Measurements from ENCODE around the gene CAPZB.

The CAPZB gene

DNA sequence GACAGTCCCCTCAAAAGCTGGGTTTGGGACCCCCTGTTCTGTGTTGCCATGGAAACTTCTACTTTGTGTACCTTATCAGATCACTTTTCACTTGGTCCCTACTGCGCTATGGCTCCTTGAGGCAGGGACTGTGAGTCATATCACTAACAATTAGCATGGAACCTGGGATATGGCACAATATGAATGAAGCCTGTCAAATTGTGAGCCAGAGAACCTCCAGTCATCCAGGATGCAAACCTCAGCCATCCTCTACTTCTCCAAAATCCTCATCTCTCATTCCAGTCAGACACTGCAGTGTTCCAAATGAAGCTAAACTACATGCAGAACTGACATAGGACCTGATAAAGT is 11.2 kb upstream of the CAPZB start:
- DNase-seq, result no peak

DNA sequence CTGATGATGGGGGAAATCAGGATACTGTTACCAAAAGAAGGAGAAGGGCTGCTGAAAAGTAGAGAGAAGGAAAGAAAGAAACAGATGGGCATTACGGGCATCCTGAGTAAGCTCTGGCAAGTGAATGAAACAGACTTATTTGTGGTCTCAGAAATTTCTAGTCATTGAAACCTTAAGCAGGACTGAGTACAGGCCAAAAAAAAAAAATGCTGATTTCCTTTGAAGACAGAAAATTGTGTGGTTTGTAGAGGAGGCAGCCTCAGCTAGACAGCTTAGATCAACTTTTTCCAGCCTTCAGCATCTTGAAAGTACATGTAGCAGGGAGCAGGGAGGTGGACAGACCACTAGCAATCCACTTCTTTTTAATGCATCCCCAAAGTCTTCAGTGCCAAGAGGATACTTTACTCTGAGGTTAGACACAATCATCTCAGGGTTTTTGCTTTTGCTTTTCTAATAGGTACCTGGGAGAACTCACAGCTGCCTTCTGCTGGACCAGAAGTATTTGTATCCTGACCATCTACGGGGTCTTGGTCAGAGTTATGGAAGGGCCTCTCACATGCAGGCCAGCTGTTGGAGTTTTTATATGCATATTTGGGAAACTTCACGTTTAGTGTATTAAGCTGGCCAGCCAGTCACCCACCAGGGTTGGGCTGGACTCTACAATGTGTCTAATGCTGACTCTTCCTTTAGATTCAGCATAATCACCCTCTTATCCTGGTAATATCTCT is 10.6 kb upstream of the CAPZB start:
- peak in 1 of 2 experiments; percentile 37 for DNase-seq

DNA sequence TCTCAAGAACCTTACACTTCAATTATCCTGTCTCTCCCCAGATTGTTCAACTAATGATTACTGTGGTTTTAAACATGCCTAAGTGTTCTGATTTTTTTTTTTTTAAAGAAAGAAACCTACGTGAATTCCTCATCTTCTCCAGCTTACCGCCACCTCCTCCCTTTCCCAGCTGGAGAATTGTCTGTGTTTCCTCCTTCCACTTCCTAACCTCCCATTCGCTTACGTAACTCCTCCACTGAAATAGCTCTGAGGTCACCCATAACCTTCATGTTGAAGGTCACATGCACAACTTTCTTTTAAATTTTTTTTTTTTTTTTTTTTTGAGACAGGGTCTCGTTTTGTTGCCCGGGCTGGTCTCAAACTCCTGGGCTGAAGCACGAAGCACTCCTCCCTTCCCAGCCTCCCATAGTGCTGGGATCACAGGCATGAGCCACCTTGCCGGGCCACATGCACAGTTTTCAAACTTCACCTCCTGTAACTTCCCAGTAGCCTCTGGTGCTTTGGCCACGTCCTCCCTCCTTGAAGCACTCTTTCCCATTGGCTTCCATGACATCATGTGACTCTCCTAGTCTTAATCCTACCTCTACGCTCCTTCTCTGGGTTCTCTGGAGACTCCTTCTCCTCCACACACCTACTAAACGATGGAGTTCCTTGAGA is 9.8 kb upstream of the CAPZB start:
- no peak for DNase-seq

DNA sequence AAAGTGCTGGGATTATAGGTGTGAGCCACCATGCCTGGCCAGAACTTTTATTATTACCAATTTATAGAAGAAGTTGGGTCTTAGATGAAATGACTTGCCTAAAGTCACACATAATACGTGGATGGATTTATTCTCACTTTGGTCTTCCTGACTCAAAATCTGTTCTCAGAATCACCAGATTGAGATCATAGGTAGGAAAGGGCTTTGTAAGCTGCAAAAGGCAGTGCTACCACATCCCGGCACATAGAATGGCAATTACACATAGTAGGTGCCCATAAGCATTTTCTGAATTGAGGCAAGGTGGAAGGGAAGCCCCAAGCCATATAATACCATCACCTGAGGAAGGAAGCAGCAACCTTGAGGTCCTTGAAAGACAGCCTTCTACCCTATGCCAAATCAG is 8.2 kb upstream of the CAPZB start:
- no peak for DNase-seq

DNA sequence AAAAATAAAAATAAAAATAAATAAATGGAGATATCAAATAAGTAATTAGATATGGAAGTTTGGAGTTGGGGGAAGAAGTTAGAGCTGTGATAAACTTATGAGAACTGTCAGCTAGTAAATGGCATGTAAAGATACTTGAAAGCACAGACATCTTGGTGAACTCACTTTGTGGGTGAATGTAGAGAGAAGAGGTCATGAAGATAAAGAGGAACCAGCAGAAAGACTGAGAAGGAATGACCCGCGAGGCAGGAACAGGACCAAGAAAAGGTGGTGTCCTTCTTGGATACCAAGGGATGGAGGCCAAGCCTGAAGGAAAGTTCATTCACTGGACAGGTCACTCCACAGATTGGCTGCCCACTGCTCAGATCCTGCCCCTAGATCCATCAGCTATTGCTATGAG is 4.7 kb upstream of the CAPZB start:
- no peak for DNase-seq

DNA sequence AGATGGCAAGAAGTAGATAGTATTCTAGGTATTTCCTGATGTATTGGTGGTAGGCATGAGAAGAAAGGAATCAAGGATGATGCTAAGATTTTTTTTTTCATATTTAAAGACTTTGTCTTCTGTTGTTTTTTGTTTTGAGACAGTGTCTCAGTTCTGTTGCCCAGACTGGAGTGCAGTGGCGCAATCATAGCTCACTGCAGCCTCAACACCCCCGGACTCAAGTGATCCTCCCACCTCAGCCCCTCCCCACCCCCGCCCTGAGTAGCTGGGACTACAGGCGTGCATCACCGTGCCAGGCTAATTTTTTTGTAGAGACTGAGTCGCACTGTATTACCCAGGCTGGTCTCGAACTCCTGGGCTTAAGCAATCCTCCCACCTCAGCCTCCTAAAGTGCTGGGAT is 2.8 kb upstream of the CAPZB start:
- no peak for DNase-seq

DNA sequence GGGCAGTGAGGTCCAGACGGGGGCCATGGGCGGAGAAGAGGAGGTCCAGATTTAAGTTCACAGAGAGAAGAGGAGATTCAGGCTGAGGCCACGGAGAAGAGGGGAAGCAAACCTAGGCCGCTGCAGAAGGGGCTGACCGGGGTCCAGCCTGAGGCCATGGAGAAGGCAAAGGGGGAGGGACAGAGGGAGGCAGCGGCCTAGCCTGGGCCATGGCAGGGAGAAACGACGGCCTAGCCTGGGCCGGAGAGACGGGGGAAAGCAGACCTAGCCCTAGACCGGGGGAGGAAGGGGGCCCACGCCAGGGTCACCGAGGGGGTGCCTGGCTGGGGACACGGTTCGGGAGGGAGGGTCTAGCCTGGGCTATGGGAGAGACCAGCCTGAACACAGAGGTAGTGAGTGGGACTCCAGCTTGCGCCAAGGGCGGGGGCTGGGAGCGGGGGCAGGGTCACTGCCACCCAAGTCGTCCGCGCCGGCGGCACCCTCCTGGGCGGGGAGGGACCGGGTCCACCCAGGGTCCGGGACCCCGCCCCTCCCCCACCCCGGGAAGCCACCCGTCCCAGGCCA is 459 bp downstream of the CAPZB start:
- DNase-seq, result no peak

DNA sequence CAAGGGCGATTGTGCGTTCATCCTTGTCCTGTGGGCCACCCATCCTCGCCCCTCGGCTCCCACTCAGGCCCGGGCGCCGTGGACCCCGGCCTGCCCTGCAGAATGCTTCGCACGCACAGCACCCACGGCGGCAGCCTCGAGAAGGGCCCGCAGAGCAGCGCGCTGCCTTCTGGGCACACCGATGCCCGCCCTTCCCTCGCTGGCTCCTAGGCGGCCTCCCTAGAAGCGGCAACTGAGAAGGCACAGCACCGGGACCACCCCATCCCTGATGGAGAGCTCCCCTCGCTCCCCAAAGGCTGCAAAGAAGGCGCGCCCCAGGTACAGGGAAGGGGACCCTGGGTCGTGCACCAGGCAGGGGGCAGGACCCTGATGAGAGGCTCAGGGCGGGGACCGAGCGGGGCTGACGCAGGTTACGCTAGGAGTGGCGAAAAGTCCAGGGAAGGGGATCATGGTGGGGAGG is 971 bp downstream of the CAPZB start:
- DNase-seq, result no peak

DNA sequence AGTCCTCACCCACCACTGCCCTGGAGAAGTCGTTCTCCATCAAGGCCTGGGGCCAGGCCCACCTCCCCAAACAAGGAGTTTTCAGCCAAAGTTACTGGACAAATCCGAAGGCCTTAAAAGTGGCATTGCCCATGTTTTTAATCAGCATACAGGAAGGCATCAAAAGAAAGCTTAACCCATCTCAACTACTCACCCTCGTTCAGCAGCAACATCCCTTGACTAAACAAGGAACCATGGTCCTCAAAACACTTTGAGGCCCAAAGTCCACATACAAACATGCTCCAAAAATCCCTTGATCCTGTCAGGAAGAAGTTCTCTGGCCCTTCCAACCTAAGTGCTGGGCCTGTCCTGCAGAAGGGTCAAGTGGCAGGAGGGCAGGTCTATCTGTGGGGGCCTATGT is 1.6 kb downstream of the CAPZB start:
- DNase-seq, result no peak

DNA sequence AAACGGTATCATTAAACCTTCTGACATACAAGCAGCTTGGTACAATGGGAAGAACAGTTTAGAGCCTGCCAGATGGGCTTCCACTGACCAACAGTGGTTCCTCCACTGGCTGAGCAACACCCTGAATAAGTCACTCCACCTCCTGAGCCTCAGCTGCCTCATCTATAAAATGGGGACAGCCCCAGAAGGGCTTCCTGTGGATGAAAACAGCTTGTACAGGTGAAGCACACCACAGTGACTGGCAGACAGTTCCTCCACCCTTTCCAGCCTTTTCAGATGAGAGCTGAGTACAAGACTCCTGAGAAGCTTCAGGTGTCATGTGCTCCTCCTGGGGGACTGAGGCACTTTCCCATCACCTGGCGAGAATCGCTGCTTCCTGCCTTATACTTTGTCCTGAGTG is 2.1 kb downstream of the CAPZB start:
- DNase-seq, result no peak

DNA sequence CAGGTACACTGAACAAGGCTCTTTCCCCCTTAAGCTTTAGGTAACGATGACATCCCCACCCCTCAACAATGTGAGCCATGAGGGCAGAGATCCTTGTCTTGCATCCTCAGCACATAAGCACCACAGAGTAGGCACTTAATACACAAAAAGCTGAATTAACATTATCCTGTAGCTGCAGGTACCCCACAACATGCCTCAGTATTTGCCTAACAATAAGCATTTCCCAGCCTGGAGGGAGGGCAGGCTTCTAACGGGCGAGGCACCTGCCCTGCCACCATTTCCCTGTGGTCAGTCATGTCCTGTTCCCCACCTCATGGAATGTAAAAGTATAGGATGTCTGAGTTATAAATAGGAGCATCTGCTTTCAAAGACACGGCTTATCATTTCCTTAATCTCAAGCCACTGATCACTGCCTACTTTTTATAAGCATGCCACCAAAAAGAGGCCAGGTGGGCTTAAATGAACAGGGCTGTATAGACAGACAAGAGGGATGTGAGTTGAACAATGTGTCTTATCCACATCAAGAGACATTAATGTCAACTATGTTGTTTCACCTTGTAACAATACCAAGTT is 3.4 kb downstream of the CAPZB start:
- no peak for DNase-seq

DNA sequence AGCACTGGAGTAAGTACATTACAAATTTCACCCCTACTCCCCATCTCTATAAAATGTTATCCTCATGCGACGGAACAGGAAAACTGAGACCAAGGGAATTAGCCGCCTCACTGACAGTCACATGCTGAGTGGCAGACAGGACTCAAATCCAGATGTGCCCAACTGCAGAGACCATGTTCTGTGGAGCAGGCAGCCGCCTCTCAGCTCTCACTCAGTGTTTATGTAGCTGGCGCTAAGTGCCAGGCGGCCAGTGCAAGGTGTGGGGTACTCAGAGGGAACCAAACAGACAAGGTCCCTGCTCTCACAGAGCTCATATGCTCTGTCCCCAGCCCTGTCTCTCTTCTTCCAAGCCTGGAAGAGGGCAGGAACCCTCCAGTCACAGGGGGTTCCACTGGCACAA is 5.1 kb downstream of the CAPZB start:
- no peak for DNase-seq

DNA sequence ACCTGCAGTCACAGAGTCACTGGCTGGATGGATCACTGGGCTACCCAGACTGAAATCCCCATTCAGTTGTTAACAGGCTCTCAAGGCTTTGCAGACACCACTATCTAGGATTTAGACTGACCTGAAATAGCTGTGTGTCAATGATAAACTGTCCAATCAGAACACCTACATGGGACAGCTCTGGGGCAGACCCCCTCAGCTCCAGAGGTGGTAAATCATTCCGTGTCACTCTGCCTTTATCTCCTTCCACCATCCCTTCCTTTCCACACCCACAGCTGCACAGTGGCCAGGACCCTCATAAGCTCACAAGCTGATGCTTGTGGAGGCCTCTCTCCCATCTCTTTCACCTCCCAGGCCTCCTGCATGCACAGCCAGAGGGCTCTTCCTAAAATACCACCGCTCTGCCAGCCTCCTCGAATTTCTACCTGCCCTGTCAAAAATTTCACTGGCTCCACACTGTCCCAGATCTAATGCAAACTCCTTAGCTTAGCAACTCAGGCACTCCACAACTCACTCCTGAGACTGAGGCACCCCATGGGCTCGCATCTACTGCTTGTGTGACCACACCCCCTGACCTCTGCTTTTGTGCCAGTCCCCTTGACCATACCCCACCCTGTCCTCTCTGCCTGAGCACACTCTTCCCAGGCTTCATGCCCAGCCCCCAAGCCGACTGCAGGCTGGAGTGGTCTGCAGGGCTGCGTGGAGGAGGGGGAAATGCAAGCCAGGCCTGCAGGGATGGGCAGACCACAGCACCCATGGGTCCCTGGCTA is 5.8 kb downstream of the CAPZB start:
- no peak for DNase-seq

DNA sequence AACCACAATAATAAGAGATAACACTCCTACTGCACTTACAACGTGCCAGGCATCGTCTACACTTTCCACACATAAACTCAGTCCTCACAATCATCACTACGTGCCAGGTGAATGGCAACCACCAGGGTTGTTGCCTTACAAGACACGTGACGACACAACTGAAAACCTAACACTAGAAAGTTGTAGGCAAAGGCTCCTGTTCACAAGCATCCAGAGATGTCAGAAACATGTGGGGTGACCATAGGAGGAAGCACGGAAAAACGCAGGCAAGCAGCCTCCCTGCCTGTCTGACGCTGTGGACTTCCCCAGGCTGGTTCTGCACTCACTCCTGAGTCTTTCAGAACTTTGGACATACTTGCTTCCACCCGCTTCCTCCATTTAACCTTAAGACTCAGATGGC is 7.0 kb downstream of the CAPZB start:
- DNase-seq, result no peak

DNA sequence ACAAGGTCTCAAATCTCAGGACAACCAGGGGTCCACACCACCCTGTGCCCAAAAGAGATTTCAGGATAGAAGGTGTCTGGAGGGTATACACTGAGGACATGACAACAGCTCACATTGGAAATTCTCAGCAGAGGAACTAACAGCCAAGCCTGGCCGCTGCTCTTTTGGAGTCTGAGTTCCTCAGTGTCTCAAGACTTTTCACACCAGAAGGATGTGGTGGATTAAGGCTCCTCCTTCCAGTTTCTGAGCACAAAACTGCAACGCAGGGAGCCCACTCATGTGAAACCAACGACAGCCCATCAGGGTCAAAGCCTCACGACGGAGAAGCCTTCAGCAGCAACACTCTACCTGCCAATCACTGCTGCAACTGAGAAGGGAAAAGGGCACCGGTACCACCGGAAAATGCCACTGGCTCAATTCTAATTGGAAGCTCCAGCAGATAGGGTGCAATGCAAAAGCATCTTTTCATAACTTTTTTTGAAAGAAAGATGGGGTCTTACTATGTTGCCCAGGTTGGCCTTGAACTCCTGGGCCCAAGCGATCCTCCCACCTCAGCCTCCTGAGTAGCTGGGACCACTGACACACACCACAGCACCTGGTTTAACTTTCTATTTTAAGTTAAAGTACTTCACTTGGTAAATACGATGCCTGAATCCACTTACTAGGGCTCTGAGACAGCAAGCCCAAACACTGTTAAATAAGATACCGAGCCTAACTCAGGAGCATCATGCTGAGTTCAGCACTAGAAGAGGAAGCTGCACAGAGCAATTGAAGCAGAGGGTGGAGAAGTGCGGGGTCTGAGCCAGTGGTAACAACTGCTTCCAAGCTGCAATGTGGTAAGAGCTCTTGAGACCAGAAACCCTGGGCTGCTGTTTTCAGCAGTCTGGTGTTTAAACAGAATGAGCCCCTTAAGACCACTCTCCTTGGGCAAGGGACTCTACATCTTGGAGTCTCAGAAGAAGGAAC is 7.8 kb downstream of the CAPZB start:
- no peak for DNase-seq

DNA sequence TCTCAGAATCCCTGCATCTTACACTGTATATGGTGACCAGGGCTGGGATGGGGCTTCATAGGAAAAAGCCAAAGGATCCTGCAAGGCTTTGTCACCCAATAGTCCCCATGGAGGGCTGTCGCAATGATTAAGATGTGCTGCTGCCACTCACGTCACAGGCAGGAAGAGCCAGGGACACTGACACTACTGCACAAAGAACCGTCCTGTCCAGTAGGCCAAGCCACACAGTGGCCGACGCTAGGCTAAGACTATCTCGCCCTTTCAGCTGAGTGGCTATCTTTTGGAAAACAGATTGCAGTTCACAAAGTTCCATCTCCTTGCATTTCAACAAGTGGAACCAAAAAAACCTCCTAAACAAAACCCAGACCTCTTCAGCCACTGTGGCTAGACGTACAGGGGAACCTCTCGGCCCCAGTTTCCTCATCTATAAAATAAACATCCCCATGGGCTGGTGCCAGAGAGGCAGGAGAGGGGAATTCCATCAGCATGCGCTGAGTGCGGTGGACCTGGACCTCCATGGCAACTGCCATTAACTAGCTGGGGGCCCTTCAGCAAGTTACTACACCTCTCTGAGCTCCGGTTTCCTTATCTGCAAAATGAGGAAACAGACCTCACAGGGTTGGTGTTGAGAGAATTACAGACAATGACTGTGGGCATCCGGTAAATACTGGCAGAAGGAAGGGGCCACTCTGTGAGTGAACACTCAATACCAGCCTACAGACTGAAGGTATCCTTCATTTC is 8.7 kb downstream of the CAPZB start:
- no peak for DNase-seq

DNA sequence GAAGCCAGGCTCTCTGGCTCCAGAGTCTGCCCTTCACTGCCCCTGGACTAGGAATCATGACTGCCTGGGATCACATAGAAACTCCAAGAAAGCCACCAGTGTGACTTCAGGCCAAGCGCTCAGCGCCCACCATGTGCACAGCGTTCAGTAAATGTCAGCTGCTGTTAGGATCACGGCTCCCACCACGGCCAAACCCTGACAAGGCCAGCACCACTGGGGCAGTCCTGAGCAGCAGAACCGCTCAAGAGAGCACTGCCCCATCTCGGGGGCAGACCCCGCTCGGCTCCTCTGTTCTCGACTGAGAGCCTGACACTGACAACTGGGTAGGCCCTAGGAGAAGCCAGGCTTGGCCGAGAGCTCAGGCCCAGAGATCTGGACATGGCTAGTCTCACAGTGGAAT is 10.0 kb downstream of the CAPZB start:
- DNase-seq, result no peak

DNA sequence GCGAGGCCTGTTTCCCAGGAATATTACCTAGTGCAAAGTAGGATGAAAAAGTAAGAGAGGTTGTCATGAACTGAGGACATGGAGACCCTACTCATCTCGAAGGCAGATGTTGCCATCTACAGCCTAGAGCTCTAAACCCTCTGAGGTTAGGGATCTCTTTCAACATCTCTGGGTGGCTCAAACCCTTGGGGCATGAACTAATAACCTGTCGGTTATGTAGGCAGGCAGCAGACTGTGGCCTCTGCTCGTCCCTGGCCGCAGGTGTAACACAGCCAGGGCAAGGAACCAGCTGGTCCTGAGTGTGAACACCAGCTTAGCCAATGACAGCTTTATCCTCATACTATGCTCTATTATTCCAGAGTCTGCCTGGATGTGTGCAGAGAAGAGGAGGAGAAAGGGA is 13.2 kb downstream of the CAPZB start:
- no peak for DNase-seq

DNA sequence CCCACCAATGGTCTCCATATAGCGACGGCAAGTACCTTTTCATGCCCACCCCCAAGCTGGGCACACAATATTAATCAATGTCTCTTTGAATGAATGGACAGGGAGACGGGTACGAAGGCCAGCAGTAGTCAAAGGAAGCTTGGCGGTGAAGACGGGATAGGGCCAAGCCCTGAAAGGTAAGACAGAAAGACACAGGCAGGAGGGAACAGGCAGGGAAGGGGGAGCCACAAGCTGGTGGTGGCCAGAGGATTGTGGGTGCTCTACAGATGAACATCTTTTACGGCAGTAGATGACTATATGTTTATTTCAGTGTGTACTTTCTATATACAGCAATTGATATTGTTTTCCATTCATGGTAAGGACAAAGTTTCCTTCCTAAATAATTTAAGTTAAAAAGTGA is 16.3 kb downstream of the CAPZB start:
- no peak for DNase-seq

DNA sequence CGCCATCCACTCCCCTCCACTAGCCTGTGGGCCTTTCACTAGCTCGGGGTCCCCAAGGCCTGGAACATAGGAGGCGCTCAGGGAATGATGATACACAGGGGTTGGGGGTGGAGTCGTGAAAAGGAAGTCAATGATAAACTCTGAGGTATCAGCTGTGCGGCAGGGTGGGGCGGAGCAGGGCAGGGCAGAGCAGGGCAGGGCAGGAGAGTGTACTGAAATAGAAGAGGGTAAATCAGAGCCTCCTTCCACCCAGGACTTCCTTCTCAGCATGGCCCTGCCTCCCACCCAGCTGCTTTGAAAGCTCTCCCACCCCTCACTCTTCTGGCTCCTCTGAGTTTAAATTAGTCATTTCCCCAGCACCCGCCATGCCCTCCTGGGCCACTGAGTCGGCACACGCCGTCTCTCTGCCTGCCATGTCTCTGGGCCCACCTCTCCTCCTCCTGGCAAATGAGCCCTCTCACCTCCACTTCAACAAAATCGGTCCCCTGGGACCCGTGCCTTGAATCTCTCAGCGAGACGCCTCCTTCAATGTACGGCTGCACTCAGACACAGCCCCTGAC is 16.9 kb downstream of the CAPZB start:
- no peak for DNase-seq

Measured in NCI-H446 (cell line).